Astrocyte (in vitro differentiated cells and primary cell): Measurements from ENCODE around the gene CHN2. TPM values are rescaled to one million over a fixed set of nuclear protein-coding genes. Genes with fewer than 3 reads are reported as not detected.

Experiments
- DNase-seq: peaks from one replicate; pipeline ENCODE4 v3.0.0-alpha.2; 2010; ENCODE audit warnings: low read depth
- FAIRE-seq: peaks from 2 replicates; lab custom pipeline; 2011; peaks lifted over from hg19 to GRCh38; lab: Jason Lieb, UNC
- H2AFZ ChIP-seq: 2 replicates; pipeline ENCODE4 v1.6.0; 2012; ENCODE audit warnings: low read depth, low read length, inconsistent platforms
- H3K27ac ChIP-seq: 2 replicates; pipeline ENCODE4 v1.5.1; 2011; ENCODE audit warnings: low read depth, low read length, inconsistent platforms
- H3K27me3 ChIP-seq: 2 replicates; pipeline ENCODE4 v1.6.0; 2011; ENCODE audit warnings: low read length, inconsistent platforms; ENCODE audit not compliant: insufficient read depth
- H3K36me3 ChIP-seq: 2 replicates; pipeline ENCODE4 v1.5.1; 2011; ENCODE audit warnings: low read length, inconsistent platforms; ENCODE audit not compliant: insufficient read depth
- H3K4me1 ChIP-seq: 2 replicates; pipeline ENCODE4 v1.5.1; 2011; ENCODE audit warnings: low read length, inconsistent platforms; ENCODE audit not compliant: insufficient read depth
- H3K4me2 ChIP-seq: 2 replicates; pipeline ENCODE4 v1.6.0; 2012; ENCODE audit warnings: low read length, inconsistent platforms
- H3K4me3 ChIP-seq: 2 replicates; pipeline ENCODE4 v1.5.1; 2011; ENCODE audit warnings: low read depth, mild to moderate bottlenecking, low read length, inconsistent platforms; ENCODE audit not compliant: insufficient read depth
- H3K79me2 ChIP-seq: 2 replicates; pipeline ENCODE4 v1.6.0; 2012; ENCODE audit warnings: mild to moderate bottlenecking, low read length, inconsistent platforms; ENCODE audit not compliant: insufficient read depth
- H3K9ac ChIP-seq: 2 replicates; pipeline ENCODE4 v1.6.0; 2012; ENCODE audit warnings: mild to moderate bottlenecking, low read length, inconsistent platforms
- H3K9me3 ChIP-seq: 2 replicates; pipeline ENCODE4 v1.5.1; 2012; ENCODE audit warnings: low read depth, mild to moderate bottlenecking, low read length, inconsistent platforms; ENCODE audit not compliant: insufficient read depth
- H4K20me1 ChIP-seq: 2 replicates; pipeline ENCODE4 v1.6.0; 2012; ENCODE audit warnings: low read length, inconsistent platforms; ENCODE audit not compliant: insufficient read depth
- H3K27ac Mint-ChIP-seq: one replicate; pipeline ENCODE4 v1.8.0; 2021; ENCODE audit warnings: mild to moderate bottlenecking, mixed read lengths; ENCODE audit not compliant: unreplicated experiment
- H3K27me3 Mint-ChIP-seq: one replicate; pipeline ENCODE4 v1.8.0; 2021; ENCODE audit warnings: low read depth, mixed read lengths; ENCODE audit not compliant: unreplicated experiment
- H3K36me3 Mint-ChIP-seq: one replicate; pipeline ENCODE4 v1.8.0; 2021; ENCODE audit warnings: low read depth, mixed read lengths; ENCODE audit not compliant: unreplicated experiment
- H3K4me1 Mint-ChIP-seq: one replicate; pipeline ENCODE4 v1.8.0; 2021; ENCODE audit warnings: low read depth, mixed read lengths; ENCODE audit not compliant: unreplicated experiment
- H3K4me3 Mint-ChIP-seq: one replicate; pipeline ENCODE4 v1.8.0; 2021; ENCODE audit warnings: mild to moderate bottlenecking, moderate library complexity, mixed read lengths; ENCODE audit not compliant: unreplicated experiment
- H3K9me3 Mint-ChIP-seq: one replicate; pipeline ENCODE4 v1.8.0; 2021; ENCODE audit warnings: mild to moderate bottlenecking, mixed read lengths; ENCODE audit not compliant: unreplicated experiment
- CTCF ChIP-seq: IDR thresholded peaks from 2 replicates; pipeline ENCODE4 v1.5.1; 2011; ENCODE audit warnings: low read depth, mild to moderate bottlenecking, inconsistent platforms, low read length, moderate library complexity; ENCODE audit not compliant: insufficient read depth
- EZH2 ChIP-seq: IDR thresholded peaks from 2 replicates; pipeline ENCODE4 v1.6.1; 2012; ENCODE audit warnings: mild to moderate bottlenecking, low read length, inconsistent platforms; ENCODE audit not compliant: insufficient read depth
- total RNA-seq: library from RNA; stranded (reverse); gene quantifications from 2 replicates; pipeline ENCODE4 v1.2.1, GENCODE V29; 2021

Gene CHN2
- total RNA-seq, 1 donor from 2014 or later, result 2.5 TPM

- H3K4me1 Mint-ChIP-seq, result peaks cover 7% of the 10 kb centered on the region
These were observed 305.4 kb downstream of the CHN2 start for GRCh38 chr7:29499932-29500331.

GRCh38 chr7:29500719-29501118, 306.1 kb downstream of the CHN2 start:
- no peaks in the 10 kb centered on the region for H3K9me3 ChIP-seq
- DNase-seq (no peak), FAIRE-seq (no peak)
- no peaks in the 10 kb centered on the region for H3K36me3 ChIP-seq
- H3K79me2 ChIP-seq, result no peaks in the 10 kb centered on the region
- TF ChIP-seq EZH2, result no peak
- TF ChIP-seq CTCF, result no peak
- Mint-ChIP-seq H3K9me3 (peaks cover 1% of the 10 kb centered on the region), H3K27me3 (no peaks in the 10 kb centered on the region), H3K4me1 (peaks cover 8% of the 10 kb centered on the region), H3K36me3 (peaks cover 4% of the 10 kb centered on the region), H3K27ac (no peak overlapping the region), H3K4me3 (no peak overlapping the region)
- no peaks in the 10 kb centered on the region for H3K27me3 ChIP-seq
- peaks cover 9% of the 10 kb centered on the region for H3K4me1 ChIP-seq
- no peak overlapping the region for H3K9ac ChIP-seq
- H3K4me3 ChIP-seq, result no peak overlapping the region
- H4K20me1 ChIP-seq, result no peaks in the 10 kb centered on the region
- no peak overlapping the region for H2AFZ ChIP-seq
- H3K27ac ChIP-seq, result no peak overlapping the region
- H3K4me2 ChIP-seq, result no peak overlapping the region

More at GRCh38 chr7:29499932-29500331, 305.4 kb downstream of the CHN2 start:
- no peak overlapping the region for H3K9ac ChIP-seq
- Mint-ChIP-seq H3K27ac (no peak overlapping the region), H3K36me3 (peaks cover 4% of the 10 kb centered on the region), H3K9me3 (peaks cover 1% of the 10 kb centered on the region), H3K27me3 (no peaks in the 10 kb centered on the region), H3K4me3 (no peak overlapping the region)
- H3K9me3 ChIP-seq, result no peaks in the 10 kb centered on the region
- no peak overlapping the region for H3K27ac ChIP-seq
- no peaks in the 10 kb centered on the region for H4K20me1 ChIP-seq
- no peaks in the 10 kb centered on the region for H3K36me3 ChIP-seq
- H3K4me1 ChIP-seq, result peaks cover 3% of the 10 kb centered on the region
- no peak overlapping the region for H3K4me2 ChIP-seq
- FAIRE-seq, result no peak
- no peak overlapping the region for H2AFZ ChIP-seq
- H3K4me3 ChIP-seq, result no peak overlapping the region
- H3K79me2 ChIP-seq, result no peaks in the 10 kb centered on the region
- TF ChIP-seq CTCF (no peak), EZH2 (no peak)
- DNase-seq, result no peak
- H3K27me3 ChIP-seq, result no peaks in the 10 kb centered on the region

DNA sequence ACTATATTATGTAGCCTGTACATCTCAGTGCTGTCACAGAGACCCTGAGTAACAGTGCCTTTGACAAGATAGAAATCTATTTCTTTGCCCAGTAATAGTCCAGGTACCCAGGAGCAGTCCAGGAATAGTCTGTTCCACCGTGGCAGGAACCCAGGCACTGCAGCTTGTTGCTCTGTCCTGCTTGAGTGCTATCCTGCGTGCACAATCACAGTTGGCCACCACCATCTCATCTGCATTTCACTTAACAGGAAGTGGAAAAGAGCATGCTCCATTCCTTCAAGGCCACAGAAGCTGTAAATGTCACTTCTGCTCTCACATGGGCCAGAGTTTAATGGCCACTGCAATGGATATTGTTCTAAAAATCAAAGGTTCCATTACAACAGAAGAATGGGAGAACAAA, 307.6 kb downstream of the CHN2 start:
- H3K9me3 Mint-ChIP-seq, result peaks cover 1% of the 10 kb centered on the region
- no peaks in the 10 kb centered on the region for H3K27me3 Mint-ChIP-seq
- no peaks in the 10 kb centered on the region for H4K20me1 ChIP-seq
- no peaks in the 10 kb centered on the region for H3K36me3 ChIP-seq
- H3K4me3 ChIP-seq, result no peak overlapping the region
- H3K27me3 ChIP-seq, result no peaks in the 10 kb centered on the region
- no peak for TF ChIP-seq EZH2
- TF ChIP-seq CTCF, result no peak
- no peak overlapping the region for H3K4me3 Mint-ChIP-seq
- no peaks in the 10 kb centered on the region for H3K9me3 ChIP-seq
- H3K79me2 ChIP-seq, result no peaks in the 10 kb centered on the region
- DNase-seq (no peak), FAIRE-seq (no peak)
- H3K27ac Mint-ChIP-seq, result no peak overlapping the region
- H3K9ac ChIP-seq, result no peak overlapping the region
- H3K4me2 ChIP-seq, result no peak overlapping the region
- peaks cover 4% of the 10 kb centered on the region for H3K4me1 Mint-ChIP-seq
- no peak overlapping the region for H3K27ac ChIP-seq
- peaks cover 9% of the 10 kb centered on the region for H3K4me1 ChIP-seq
- no peak overlapping the region for H2AFZ ChIP-seq
- H3K36me3 Mint-ChIP-seq, result peaks cover 4% of the 10 kb centered on the region
